SK-N-SH (cell line): ENCODE data around the gene SEC61A1. TPM values are rescaled to one million over a fixed set of nuclear protein-coding genes. Genes with fewer than 3 reads are reported as not detected.

ENCODE experiments used
- CTCF ChIA-PET: fragments of 300-600, 350-600 bp; formaldehyde crosslinking; extraction: SDS; loops from one replicate; lab custom pipeline; 2021; lab: Yijun Ruan, JAX
- POLR2A ChIA-PET: fragments of 350-600 bp; sonication (Branson Sonifier 250); formaldehyde crosslinking; extraction: SDS; loops from one replicate; lab custom pipeline; 2020; ENCODE audit warnings: antibody characterized with exemption, inconsistent platforms; lab: Yijun Ruan, JAX
- DNase-seq: peaks from one replicate; pipeline ENCODE4 v3.0.0; 2012
- H2AFZ ChIP-seq: fragments of 200-600 bp; sonication (generic); 2 replicates; pipeline ENCODE4 v1.8.1; 2016; ENCODE audit warnings: antibody characterized with exemption, mild to moderate bottlenecking, low read depth
- H3F3A ChIP-seq: fragments of 200-600 bp; sonication (generic); replicated peaks from 2 replicates; pipeline ENCODE3; 2016; ENCODE audit warnings: antibody characterized with exemption, mild to moderate bottlenecking; ENCODE audit not compliant: insufficient read depth
- H3K27ac ChIP-seq, 2 experiments: fragments of 200-500 bp in 1 of 2; fragments of 200-600 bp in 1 of 2; sonication (Bioruptor generic) in 1 of 2; sonication (generic), shearing (Covaris generic) in 1 of 2; 2 replicates each; pipeline versions ENCODE4 v1.5.1 to v1.6.1; 2014 to 2016; ENCODE audit warnings: low read depth in 2 of 2, inconsistent platforms in 1 of 2, low read length in 1 of 2, mild to moderate bottlenecking in 1 of 2, mixed read lengths in 1 of 2
- H3K27me3 ChIP-seq: fragments of 200-600 bp; sonication (generic), shearing (Covaris generic); 2 replicates; pipeline ENCODE4 v1.6.1; 2016; ENCODE audit warnings: mixed run types; ENCODE audit not compliant: insufficient read depth
- H3K36me3 ChIP-seq, 2 experiments: fragments of 200-500 bp in 1 of 2; fragments of 200-600 bp in 1 of 2; sonication (Bioruptor generic) in 1 of 2; sonication (generic) in 1 of 2; replicated peaks in 1 of 2; 2 replicates each; pipeline versions ENCODE3 to v1.5.1; 2014 to 2016; ENCODE audit warnings: low read length in 1 of 2, mild to moderate bottlenecking in 1 of 2; ENCODE audit not compliant: insufficient read depth in 2 of 2, control insufficient read depth in 1 of 2
- H3K4me1 ChIP-seq, 2 experiments: fragments of 200-500 bp in 1 of 2; fragments of 200-600 bp in 1 of 2; sonication (Bioruptor generic) in 1 of 2; sonication (generic), shearing (Covaris generic) in 1 of 2; 2 replicates each; pipeline versions ENCODE4 v1.5.1 to v1.6.1; 2014 to 2016; ENCODE audit warnings: low read depth in 1 of 2, low read length in 1 of 2, mixed run types in 1 of 2; ENCODE audit not compliant: insufficient read depth in 2 of 2, control insufficient read depth in 1 of 2
- H3K4me2 ChIP-seq: fragments of 200-600 bp; sonication (generic), shearing (Covaris generic); 2 replicates; pipeline ENCODE4 v1.6.1; 2017; ENCODE audit warnings: mixed run types
- H3K4me3 ChIP-seq, 2 experiments: fragments of 200-500 bp in 1 of 2; fragments of 200-600 bp in 1 of 2; sonication (Bioruptor generic) in 1 of 2; sonication (generic), shearing (Covaris generic) in 1 of 2; 2 replicates each; pipeline versions ENCODE4 v1.5.1 to v1.8.1; 2014 to 2016; ENCODE audit warnings: low read depth in 2 of 2, inconsistent platforms in 1 of 2, low read length in 1 of 2, mild to moderate bottlenecking in 1 of 2, mixed read lengths in 1 of 2, moderate library complexity in 1 of 2
- H3K79me2 ChIP-seq: fragments of 200-600 bp; sonication (generic); 2 replicates; pipeline ENCODE4 v1.8.1; 2017; ENCODE audit warnings: mild to moderate bottlenecking; ENCODE audit not compliant: insufficient read depth
- H3K9ac ChIP-seq: fragments of 200-600 bp; sonication (generic); 2 replicates; pipeline ENCODE4 v1.6.1; 2017; ENCODE audit warnings: mixed run types
- H3K9me2 ChIP-seq: fragments of 200-600 bp; sonication (generic); 2 replicates; pipeline ENCODE4 v1.6.1; 2017; ENCODE audit warnings: mixed run types
- H3K9me3 ChIP-seq: fragments of 200-600 bp; sonication (generic); 2 replicates; pipeline ENCODE4 v1.6.1; 2017; ENCODE audit warnings: mixed run types, mild to moderate bottlenecking, moderate library complexity
- H4K20me1 ChIP-seq: fragments of 200-600 bp; sonication (generic); 2 replicates; pipeline ENCODE4 v1.6.1; 2017; ENCODE audit warnings: mild to moderate bottlenecking, mixed run types; ENCODE audit not compliant: insufficient read depth
- ELF1 ChIP-seq: IDR thresholded peaks from 2 replicates; pipeline ENCODE4 v1.4.0; 2012
- EP300 ChIP-seq, 2 experiments: IDR thresholded peaks; 2 replicates each; pipeline versions ENCODE4 v1.4.0 to v1.6.1; 2012; ENCODE audit warnings: borderline replicate concordance in 1 of 2, low read depth in 1 of 2, low read length in 1 of 2
- EZH2phosphoT487 ChIP-seq: fragments of 200-600 bp; sonication (generic); IDR thresholded peaks from 2 replicates; pipeline ENCODE4 v1.6.1; 2017; ENCODE audit warnings: low read depth, mixed run types, mild to moderate bottlenecking, antibody characterized with exemption, moderate library complexity, borderline replicate concordance
- GATA2 ChIP-seq: sonication (generic); formaldehyde crosslinking; IDR thresholded peaks from 2 replicates; pipeline ENCODE4 v1.5.0; 2020; ENCODE audit warnings: mild to moderate bottlenecking, missing genetic modification reagents
- MXI1 ChIP-seq: IDR thresholded peaks from 2 replicates; pipeline ENCODE4 v1.6.1; 2012; ENCODE audit warnings: mild to moderate bottlenecking, low read depth, low read length, improper control_type of control experiment
- NRF1 ChIP-seq: IDR thresholded peaks from 2 replicates; pipeline ENCODE4 v1.6.1; 2012; ENCODE audit warnings: low read depth, mild to moderate bottlenecking, low read length
- RAD21 ChIP-seq: IDR thresholded peaks from 2 replicates; pipeline ENCODE4 v1.6.1; 2012; ENCODE audit warnings: mild to moderate bottlenecking, low read length
- RCOR1 ChIP-seq: fragments of 150-350 bp; IDR thresholded peaks from 2 replicates; pipeline ENCODE4 v1.6.1; 2017; ENCODE audit warnings: antibody characterized with exemption, low read length
- RFX5 ChIP-seq: IDR thresholded peaks from 2 replicates; pipeline ENCODE4 v1.6.1; 2012; ENCODE audit warnings: mild to moderate bottlenecking, improper control_type of control experiment, low read length
- TAF1 ChIP-seq: IDR thresholded peaks from 2 replicates; pipeline ENCODE4 v1.6.1; 2012; ENCODE audit warnings: low read depth, mild to moderate bottlenecking, low read length, moderate library complexity, borderline replicate concordance
- TEAD4 ChIP-seq: IDR thresholded peaks from 2 replicates; pipeline ENCODE4 v1.4.0; 2012; ENCODE audit warnings: mild to moderate bottlenecking, borderline replicate concordance; ENCODE audit not compliant: insufficient read depth
- YY1 ChIP-seq: IDR thresholded peaks from 2 replicates; pipeline ENCODE4 v1.4.0; 2012; ENCODE audit warnings: low read depth, mild to moderate bottlenecking
- ZBTB33 ChIP-seq: IDR thresholded peaks from 2 replicates; pipeline ENCODE4 v1.4.0; 2012; ENCODE audit warnings: low read depth, borderline replicate concordance
- WGBS: methylation state at CpG from one replicate; pipeline ENCODE4 v1.1.6; 2017; ENCODE audit warnings: low lambda C conversion rate; 5-methylcytosine and 5-hydroxymethylcytosine counted together
- polyA plus RNA-seq, 3 experiments: library from polyadenylated mRNA; depleted of rRNA; stranded (reverse); fragments of >200 nt; gene quantifications; 2 replicates each; pipeline ENCODE4 v1.2.3, GENCODE V29; 2012
- TF ChIP-seq, protein P1 (sequence below): IDR thresholded peaks from 2 replicates; pipeline ENCODE4 v1.6.1; 2012; ENCODE audit warnings: mild to moderate bottlenecking, low read depth, low read length, moderate library complexity

The SEC61A1 gene
- polyA plus RNA-seq, 1 of the 3 experiments (the other 2 are of a cell fraction), result 153 TPM

GRCh38 chr3:128056258-128056657 is 4.0 kb downstream of the SEC61A1 start:
- POLR2A ChIA-PET, result interaction anchor here (2.0 kb wide), 1 partner anchor 10 kb away, joined by 6 read pairs; no protein-coding TSS in a partner anchor

More at GRCh38 chr3:128056258-128056657, 4.0 kb downstream of the SEC61A1 start:
- Histone ChIP-seq H3K36me3 (peaks cover 55 to 63% of the 10 kb centered on the region in 2 experiments), H3K9ac (no peak overlapping the region), H3K4me2 (peak overlapping the region; percentile 82; the same call in 1 of the 2 replicates), H3K9me3 (no peaks in the 10 kb centered on the region), H3K9me2 (no peaks in the 10 kb centered on the region), H4K20me1 (peaks cover 53% of the 10 kb centered on the region), H3K27ac (peak overlapping the region; percentile 1 to 87; a peak in 2 of 4 replicates), H3K79me2 (peaks cover 71% of the 10 kb centered on the region), H3K4me3 (no peak overlapping the region; a peak in 1 of 4 replicates), H3F3A (peaks cover 35% of the 10 kb centered on the region), H3K4me1 (peaks cover 15 to 37% of the 10 kb centered on the region in 2 experiments), H3K27me3 (no peaks in the 10 kb centered on the region), H2AFZ (no peak overlapping the region)
- TF ChIP-seq NRF1, result no peak
- TF ChIP-seq TAF1, result no peak
- TF ChIP-seq, protein P1, sequence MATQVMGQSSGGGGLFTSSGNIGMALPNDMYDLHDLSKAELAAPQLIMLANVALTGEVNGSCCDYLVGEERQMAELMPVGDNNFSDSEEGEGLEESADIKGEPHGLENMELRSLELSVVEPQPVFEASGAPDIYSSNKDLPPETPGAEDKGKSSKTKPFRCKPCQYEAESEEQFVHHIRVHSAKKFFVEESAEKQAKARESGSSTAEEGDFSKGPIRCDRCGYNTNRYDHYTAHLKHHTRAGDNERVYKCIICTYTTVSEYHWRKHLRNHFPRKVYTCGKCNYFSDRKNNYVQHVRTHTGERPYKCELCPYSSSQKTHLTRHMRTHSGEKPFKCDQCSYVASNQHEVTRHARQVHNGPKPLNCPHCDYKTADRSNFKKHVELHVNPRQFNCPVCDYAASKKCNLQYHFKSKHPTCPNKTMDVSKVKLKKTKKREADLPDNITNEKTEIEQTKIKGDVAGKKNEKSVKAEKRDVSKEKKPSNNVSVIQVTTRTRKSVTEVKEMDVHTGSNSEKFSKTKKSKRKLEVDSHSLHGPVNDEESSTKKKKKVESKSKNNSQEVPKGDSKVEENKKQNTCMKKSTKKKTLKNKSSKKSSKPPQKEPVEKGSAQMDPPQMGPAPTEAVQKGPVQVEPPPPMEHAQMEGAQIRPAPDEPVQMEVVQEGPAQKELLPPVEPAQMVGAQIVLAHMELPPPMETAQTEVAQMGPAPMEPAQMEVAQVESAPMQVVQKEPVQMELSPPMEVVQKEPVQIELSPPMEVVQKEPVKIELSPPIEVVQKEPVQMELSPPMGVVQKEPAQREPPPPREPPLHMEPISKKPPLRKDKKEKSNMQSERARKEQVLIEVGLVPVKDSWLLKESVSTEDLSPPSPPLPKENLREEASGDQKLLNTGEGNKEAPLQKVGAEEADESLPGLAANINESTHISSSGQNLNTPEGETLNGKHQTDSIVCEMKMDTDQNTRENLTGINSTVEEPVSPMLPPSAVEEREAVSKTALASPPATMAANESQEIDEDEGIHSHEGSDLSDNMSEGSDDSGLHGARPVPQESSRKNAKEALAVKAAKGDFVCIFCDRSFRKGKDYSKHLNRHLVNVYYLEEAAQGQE, result no peak
- TF ChIP-seq YY1, result no peak
- peak; percentile 72; the same call in 1 of the 2 replicates for TF ChIP-seq MXI1
- peak in 1 of 2 experiments; percentile 78; a peak in 2 of 4 replicates for TF ChIP-seq EP300 (IDR thresholded peaks at IDR 0.05; ENCODE audit: borderline replicate concordance in 1 of 2, low read depth in 1 of 2, low read length in 1 of 2)
- peak; percentile 94 for TF ChIP-seq RFX5
- TF ChIP-seq RAD21, result no peak
- no peak for TF ChIP-seq ELF1
- no peak for TF ChIP-seq ZBTB33
- TF ChIP-seq EZH2phosphoT487, result no peak
- no peak for TF ChIP-seq TEAD4
- 0 out of 2 replicates have a peak, but pooled peaks have one; percentile 26 for TF ChIP-seq GATA2 (CRISPR knock-in tag)
- no peak for TF ChIP-seq RCOR1
- DNase-seq, result no peak
- 52% methylated on average over 4 of the region's 4 CpGs for WGBS
- CTCF ChIA-PET, result interaction anchor here (0.7 to 2.2 kb wide), 15 partner anchors 12 to 624 kb away, joined by 3 to 19 read pairs (median 3); partner anchors contain the start of gene RUVBL1
